Stimulated activated CD8-positive, alpha-beta memory T cell treated with anti-CD3 and anti-CD28 coated beads, Interleukin-15, amount 100 ng/mL, for 1 hour (primary cell): Measurements from ENCODE around the gene FAM227B.
"Not testable (repeated sequence)": the region's sequence is repeated elsewhere in the genome, so short reads cannot be mapped to it uniquely, and the experiment has no call there.

ENCODE experiments used
- DNase-seq: peaks from one replicate; pipeline ENCODE4 v3.0.0-alpha.2; 2020; ENCODE audit warnings: low read depth

Gene FAM227B

GRCh38 chr15:49492830-49493229 is 127.8 kb downstream of the FAM227B start:
- no peak for DNase-seq

GRCh38 chr15:49492151-49492550 is 128.5 kb downstream of the FAM227B start:
- no peak for DNase-seq

- no peak for DNase-seq
Measured at GRCh38 chr15:49490966-49491365, 129.7 kb downstream of the FAM227B start.

GRCh38 chr15:49485401-49485800 is 135.2 kb downstream of the FAM227B start:
- DNase-seq: not testable (repeated sequence)

GRCh38 chr15:49478982-49479381 is 141.6 kb downstream of the FAM227B start:
- not testable (repeated sequence) for DNase-seq

- not testable (repeated sequence) for DNase-seq
Measured at GRCh38 chr15:49478021-49478420, 142.6 kb downstream of the FAM227B start.

GRCh38 chr15:49473031-49473430 is 147.6 kb downstream of the FAM227B start:
- DNase-seq: no peak

GRCh38 chr15:49472338-49472737 is 148.3 kb downstream of the FAM227B start:
- DNase-seq: no peak

- DNase-seq: no peak
Measured at GRCh38 chr15:49471733-49472132, 148.9 kb downstream of the FAM227B start.

GRCh38 chr15:49471248-49471647 is 149.4 kb downstream of the FAM227B start:
- not testable (repeated sequence) for DNase-seq

GRCh38 chr15:49468481-49468839 is 152.2 kb downstream of the FAM227B start:
- no peak for DNase-seq

- DNase-seq: no peak
Measured at GRCh38 chr15:49467746-49468480, 152.7 kb downstream of the FAM227B start.

GRCh38 chr15:49466119-49466518 is 154.5 kb downstream of the FAM227B start:
- DNase-seq: no peak

GRCh38 chr15:49464522-49464921 is 156.1 kb downstream of the FAM227B start:
- DNase-seq: no peak

- DNase-seq: no peak
Measured at GRCh38 chr15:49462232-49462844, 158.3 kb downstream of the FAM227B start.

- no peak for DNase-seq
Measured at GRCh38 chr15:49460411-49460941, 160.1 kb downstream of the FAM227B start.

GRCh38 chr15:49458145-49458544 is 162.5 kb downstream of the FAM227B start:
- DNase-seq: no peak

- no peak for DNase-seq
Measured at GRCh38 chr15:49456166-49456565, 164.5 kb downstream of the FAM227B start.

GRCh38 chr15:49452595-49452994 is 168.0 kb downstream of the FAM227B start:
- DNase-seq: no peak

GRCh38 chr15:49441816-49442215 is 178.8 kb downstream of the FAM227B start:
- DNase-seq: no peak

GRCh38 chr15:49441356-49441755 is 179.3 kb downstream of the FAM227B start:
- no peak for DNase-seq

- no peak for DNase-seq
Measured at GRCh38 chr15:49439678-49440395, 180.8 kb downstream of the FAM227B start.
